ENCODE measurements around the gene SORCS2. TPM values are rescaled to one million over a fixed set of nuclear protein-coding genes. Genes with fewer than 3 reads are reported as not detected.

SORCS2 gene
- total and polyA plus RNA-seq, 2 donors (not counting 1 experiment from before 2014, with no cell fraction given) = not detected

- H3K36me3 ChIP-seq (replicated peaks in 1 of 2; ENCODE audit: control extremely low read depth in 1 of 2, control insufficient read depth in 1 of 2, extremely low read depth in 1 of 2, insufficient read depth in 2 of 2, low read length in 1 of 2) = no peaks in the 10 kb centered on the region
- ChIA-PET POLR2A (no interaction called here), CTCF (no interaction called here)
- Mint-ChIP-seq H3K27ac (no peak overlapping the region), H3K4me3 (no peak overlapping the region), H3K9me3 (ENCODE audit: insufficient read depth) (peaks cover 2% of the 10 kb centered on the region), H3K4me1 (no peaks in the 10 kb centered on the region), H3K27me3 (no peaks in the 10 kb centered on the region)
- H3K79me2 ChIP-seq (ENCODE audit: control insufficient read depth, insufficient read depth, low read length) = no peaks in the 10 kb centered on the region
- intact Hi-C loops (cut with micrococcal nuclease) = no loop called here
- H4K20me1 ChIP-seq (ENCODE audit: control insufficient read depth, insufficient read depth, low read length, poor library complexity, severe bottlenecking) = no peaks in the 10 kb centered on the region
- H2AFZ ChIP-seq (ENCODE audit: insufficient read depth, low read depth, low read length, poor library complexity, severe bottlenecking) = no peak overlapping the region
- no peak overlapping the region for H3K9ac ChIP-seq (ENCODE audit: low read length)
- ATAC-seq (ENCODE audit: low read depth) = no peak
- H3K4me2 ChIP-seq (replicated peaks; ENCODE audit: low read depth, low read length, poor library complexity, severe bottlenecking) = no peak overlapping the region
- WGBS (ENCODE audit: insufficient coverage) = 91% methylated on average over 10 of the region's 10 CpGs
- H3K9me3 ChIP-seq (ENCODE audit: control extremely low read depth in 1 of 3, control insufficient read depth in 2 of 3, insufficient read depth in 1 of 3, low read length in 2 of 3) = peaks cover 0 to 12% (median 0%) of the 10 kb centered on the region in 3 donors
- no peak overlapping the region for H3K4me3 ChIP-seq (ENCODE audit: control extremely low read depth in 1 of 5, extremely low read depth in 1 of 5, insufficient read depth in 1 of 5, low read depth in 2 of 5, low read length in 4 of 5)
- H3K4me1 ChIP-seq (ENCODE audit: control insufficient read depth in 2 of 2, insufficient read depth in 2 of 2, low read length in 2 of 2) = no peaks in the 10 kb centered on the region
- no peak for TF ChIP-seq CTCF (IDR thresholded peaks at IDR 0.05)
- no peak for TF ChIP-seq EZH2 (IDR thresholded peaks at IDR 0.05; ENCODE audit: borderline replicate concordance, insufficient read depth, low read depth, low read length, poor library complexity, severe bottlenecking)
- DNase-seq = no peak
- no peak overlapping the region for H3K27ac ChIP-seq (ENCODE audit: low read length in 2 of 2)
- H3K27me3 ChIP-seq (replicated peaks in 1 of 4; ENCODE audit: control extremely low read depth in 1 of 4, control insufficient read depth in 3 of 4, insufficient read depth in 4 of 4, low read length in 3 of 4) = peaks cover 0 to 6% (median 0%) of the 10 kb centered on the region in 4 experiments
These were observed 182.2 kb downstream of the SORCS2 start for GRCh38 chr4:7374571-7374970.

GRCh38 chr4:7375427-7375826, 183.1 kb downstream of the SORCS2 start:
- ChIA-PET CTCF (no interaction called here), POLR2A (no interaction called here)
- no peak for DNase-seq

More at GRCh38 chr4:7375427-7375826, 183.1 kb downstream of the SORCS2 start:
- Histone ChIP-seq H3K9ac (ENCODE audit: low read length) (no peak overlapping the region), H3K27ac (ENCODE audit: low read length in 2 of 2) (no peak overlapping the region), H3K9me3 (ENCODE audit: control extremely low read depth in 1 of 3, control insufficient read depth in 2 of 3, insufficient read depth in 1 of 3, low read length in 2 of 3) (peaks cover 0 to 12% (median 0%) of the 10 kb centered on the region in 3 donors), H3K4me1 (ENCODE audit: control insufficient read depth in 2 of 2, insufficient read depth in 2 of 2, low read length in 2 of 2) (no peaks in the 10 kb centered on the region), H3K36me3 (replicated peaks in 1 of 2; ENCODE audit: control extremely low read depth in 1 of 2, control insufficient read depth in 1 of 2, extremely low read depth in 1 of 2, insufficient read depth in 2 of 2, low read length in 1 of 2) (no peaks in the 10 kb centered on the region), H2AFZ (ENCODE audit: insufficient read depth, low read depth, low read length, poor library complexity, severe bottlenecking) (no peak overlapping the region), H4K20me1 (ENCODE audit: control insufficient read depth, insufficient read depth, low read length, poor library complexity, severe bottlenecking) (no peaks in the 10 kb centered on the region), H3K4me2 (replicated peaks; ENCODE audit: low read depth, low read length, poor library complexity, severe bottlenecking) (no peak overlapping the region), H3K4me3 (ENCODE audit: control extremely low read depth in 1 of 5, extremely low read depth in 1 of 5, insufficient read depth in 1 of 5, low read depth in 2 of 5, low read length in 4 of 5) (no peak overlapping the region), H3K27me3 (replicated peaks in 1 of 4; ENCODE audit: control extremely low read depth in 1 of 4, control insufficient read depth in 3 of 4, insufficient read depth in 4 of 4, low read length in 3 of 4) (peaks cover 0 to 6% (median 0%) of the 10 kb centered on the region in 4 experiments), H3K79me2 (ENCODE audit: control insufficient read depth, insufficient read depth, low read length) (no peaks in the 10 kb centered on the region)
- Mint-ChIP-seq H3K27me3 (no peaks in the 10 kb centered on the region), H3K4me1 (no peaks in the 10 kb centered on the region), H3K4me3 (no peak overlapping the region), H3K9me3 (ENCODE audit: insufficient read depth) (peaks cover 2% of the 10 kb centered on the region), H3K27ac (no peak overlapping the region)
- intact Hi-C loops (cut with micrococcal nuclease) = no loop called here
- no peak for TF ChIP-seq EZH2 (IDR thresholded peaks at IDR 0.05; ENCODE audit: borderline replicate concordance, insufficient read depth, low read depth, low read length, poor library complexity, severe bottlenecking)
- TF ChIP-seq CTCF (IDR thresholded peaks at IDR 0.05) = no peak
- 76% methylated on average over 8 of the region's 9 CpGs for WGBS (ENCODE audit: insufficient coverage)
- ATAC-seq (ENCODE audit: low read depth) = no peak
